GM21515 (cell line): ENCODE data around the gene YWHAG.
A peak's percentile ranks its signal among the peaks of the same experiment; 100 is the strongest.
"Not testable (repeated sequence)": the region's sequence is repeated elsewhere in the genome, so short reads cannot be mapped to it uniquely, and the experiment has no call there.

Experiments used
- ATAC-seq: cut with Tn5 transposase; IDR thresholded peaks from one replicate; pipeline ENCODE4 v1.9.1; 2021; ENCODE audit not compliant: unreplicated experiment

Gene YWHAG

DNA sequence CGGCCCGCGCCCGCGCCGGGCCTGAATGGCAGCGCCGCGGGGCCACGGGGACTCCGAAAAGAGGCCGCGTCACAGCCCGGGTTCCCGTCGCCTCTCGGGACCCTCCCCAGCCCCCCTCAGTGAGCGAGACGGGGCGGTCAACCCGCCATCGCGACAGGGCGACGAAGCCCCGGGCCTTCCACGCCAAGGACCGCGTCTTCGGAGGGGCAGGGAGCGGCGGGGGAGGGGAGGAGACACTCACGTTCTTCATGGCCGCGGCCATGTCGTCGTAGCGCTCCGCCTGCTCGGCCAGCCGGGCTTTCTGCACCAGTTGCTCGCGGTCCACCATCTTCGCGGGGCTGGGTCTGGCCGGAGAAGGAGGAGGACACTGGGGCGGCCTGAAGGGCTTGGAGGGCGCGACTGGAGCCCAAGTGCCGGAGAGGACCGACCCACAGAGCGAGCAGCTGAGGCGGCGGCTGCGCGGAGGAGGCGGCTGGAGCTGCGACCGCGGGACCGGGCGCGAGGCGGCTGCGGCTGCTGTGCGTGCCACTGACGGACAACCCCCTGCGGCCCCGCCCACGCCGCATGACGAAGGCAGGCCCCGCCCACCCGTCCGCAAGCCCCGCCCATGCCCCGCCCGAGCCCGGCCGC, at the start of gene YWHAG:
YWHAG (minus strand) TSS at position 511 of the 630 bp plus-strand sequence; CDS start at position 328, 183 bp downstream.
- peak; percentile 69 for ATAC-seq

DNA sequence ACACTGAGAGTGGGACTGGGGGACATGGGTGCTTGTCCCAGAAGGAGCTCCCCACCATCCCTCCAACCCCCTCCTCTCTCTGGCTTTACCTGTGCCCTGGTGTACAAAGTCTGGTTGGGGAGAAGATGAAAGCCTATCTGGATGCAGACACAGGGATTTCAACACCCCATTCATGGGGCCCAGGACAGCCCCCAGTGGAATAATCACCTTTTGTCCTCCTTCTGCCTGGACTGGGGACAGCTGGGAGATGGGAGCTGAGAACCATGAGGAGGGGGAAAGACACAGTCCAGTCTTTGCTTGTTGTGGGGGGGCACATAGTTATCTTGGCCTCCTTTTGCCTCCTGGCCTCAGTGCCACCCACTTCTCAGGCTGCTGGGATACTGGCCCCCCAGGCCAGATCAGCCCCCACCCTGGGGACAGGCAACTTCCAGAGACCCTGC, 49.4 kb upstream of the YWHAG start:
- no peak for ATAC-seq

DNA sequence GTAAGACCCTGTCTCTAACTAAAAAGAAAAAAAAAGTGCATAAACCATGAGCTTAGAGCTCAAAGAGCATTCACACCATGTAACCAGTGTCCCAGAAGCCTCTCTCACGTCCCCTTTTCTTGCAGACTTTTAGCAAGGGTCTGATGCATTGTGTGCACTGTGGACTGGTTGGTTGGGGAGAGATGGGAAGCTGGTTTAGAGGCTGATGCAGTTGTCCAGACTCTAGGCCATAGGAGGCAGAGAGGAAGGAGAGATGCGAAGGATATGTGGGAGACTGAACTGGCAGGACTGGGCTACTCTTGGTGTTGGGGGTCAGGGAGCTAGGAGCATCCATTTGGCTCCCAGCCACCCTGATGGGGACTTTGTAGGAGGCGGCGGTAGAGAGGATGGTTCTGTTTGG, 48.9 kb upstream of the YWHAG start:
- ATAC-seq = no peak

DNA sequence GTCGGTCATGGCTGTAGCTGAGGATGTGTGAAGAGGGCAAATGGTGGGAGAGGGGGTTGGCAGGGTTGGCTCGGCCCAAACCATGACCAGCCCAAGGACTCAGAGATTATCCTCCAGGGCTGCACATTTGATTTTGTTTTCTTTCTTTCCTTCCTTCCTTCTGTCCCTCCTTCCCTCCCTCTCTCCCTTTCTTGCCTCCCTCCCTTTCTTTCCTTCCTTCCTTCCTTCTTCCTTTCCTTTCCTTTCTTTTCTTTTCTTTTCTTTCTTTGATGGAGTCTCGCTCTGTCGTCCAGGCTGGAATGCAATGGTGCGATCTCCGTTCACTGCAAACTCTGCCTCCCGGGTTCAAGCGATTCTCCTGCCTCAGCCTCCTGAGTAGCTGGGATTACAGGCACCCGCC, 46.9 kb upstream of the YWHAG start:
- ATAC-seq = no peak

DNA sequence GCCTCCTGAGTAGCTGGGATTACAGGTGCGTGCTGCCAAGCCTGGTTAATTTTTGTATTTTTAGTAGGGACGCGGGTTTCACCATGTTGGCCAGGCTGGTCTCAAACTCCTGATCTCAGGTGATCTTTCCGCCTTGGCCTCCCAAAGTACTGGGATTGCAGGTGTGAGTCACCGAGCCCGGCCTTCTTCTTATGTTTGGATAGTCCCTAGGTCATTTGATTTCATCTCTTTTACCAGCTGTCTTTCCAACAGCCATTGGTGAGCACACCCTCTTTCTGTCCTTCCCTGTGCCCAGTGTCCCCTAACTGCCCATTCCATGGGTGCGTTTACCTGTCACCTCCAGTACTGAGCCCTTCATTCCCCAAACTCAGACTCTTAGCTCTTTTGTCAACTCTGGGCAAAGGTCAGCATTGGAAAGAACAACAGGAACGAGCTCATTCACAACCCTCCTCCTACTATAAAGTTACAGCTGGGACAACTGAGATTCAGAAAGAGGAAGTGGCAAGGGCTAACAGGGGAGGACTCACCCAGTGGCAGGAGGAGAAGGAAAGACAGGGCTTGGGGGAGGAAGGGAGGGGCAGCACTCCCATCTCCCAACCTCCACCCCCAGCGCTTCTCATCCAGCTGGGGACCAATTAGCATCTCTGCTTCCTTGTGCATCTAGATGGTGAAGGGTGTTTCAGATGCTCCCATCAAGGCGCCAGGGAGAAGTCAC, 45.1 kb upstream of the YWHAG start:
- no peak for ATAC-seq

DNA sequence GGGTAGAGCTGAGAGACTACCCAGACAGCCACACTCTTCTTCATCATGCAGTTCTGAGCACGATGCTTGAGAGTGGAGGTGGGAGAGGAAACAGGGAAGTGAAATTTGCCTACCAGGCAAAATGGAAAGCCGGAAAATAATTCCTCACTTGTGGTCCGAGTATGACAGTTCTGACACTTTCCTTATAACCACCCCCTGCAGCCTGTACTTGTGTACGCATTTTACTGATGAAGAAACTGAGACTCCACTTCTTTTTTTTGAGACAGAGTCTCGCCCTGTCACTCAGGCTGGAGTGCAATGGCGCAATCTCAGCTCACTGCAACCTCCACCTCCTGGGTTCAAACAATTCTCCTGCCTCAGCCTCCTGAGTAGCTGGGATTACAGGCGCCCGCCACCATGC, 44.3 kb upstream of the YWHAG start:
- ATAC-seq = not testable (repeated sequence)

DNA sequence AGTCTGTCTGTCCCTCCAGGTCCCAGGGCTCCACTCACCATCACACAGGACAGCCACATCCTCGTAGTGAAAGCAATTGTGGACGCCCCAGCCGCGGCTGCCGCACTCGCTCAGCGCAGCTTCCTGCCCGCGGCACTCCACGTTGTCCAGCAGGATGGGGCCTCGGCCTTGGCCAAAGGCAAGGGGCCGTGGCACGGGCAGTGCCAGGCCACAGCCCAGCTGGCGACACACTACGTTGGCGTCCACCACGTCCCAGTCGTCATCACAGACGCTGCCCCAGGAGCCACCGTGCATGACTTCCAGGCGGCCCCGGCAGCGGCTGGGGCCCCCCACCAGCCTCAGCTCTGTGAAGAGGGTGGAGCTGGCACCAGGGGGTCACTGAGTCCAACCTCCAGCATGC, 41.5 kb upstream of the YWHAG start:
- no peak for ATAC-seq

DNA sequence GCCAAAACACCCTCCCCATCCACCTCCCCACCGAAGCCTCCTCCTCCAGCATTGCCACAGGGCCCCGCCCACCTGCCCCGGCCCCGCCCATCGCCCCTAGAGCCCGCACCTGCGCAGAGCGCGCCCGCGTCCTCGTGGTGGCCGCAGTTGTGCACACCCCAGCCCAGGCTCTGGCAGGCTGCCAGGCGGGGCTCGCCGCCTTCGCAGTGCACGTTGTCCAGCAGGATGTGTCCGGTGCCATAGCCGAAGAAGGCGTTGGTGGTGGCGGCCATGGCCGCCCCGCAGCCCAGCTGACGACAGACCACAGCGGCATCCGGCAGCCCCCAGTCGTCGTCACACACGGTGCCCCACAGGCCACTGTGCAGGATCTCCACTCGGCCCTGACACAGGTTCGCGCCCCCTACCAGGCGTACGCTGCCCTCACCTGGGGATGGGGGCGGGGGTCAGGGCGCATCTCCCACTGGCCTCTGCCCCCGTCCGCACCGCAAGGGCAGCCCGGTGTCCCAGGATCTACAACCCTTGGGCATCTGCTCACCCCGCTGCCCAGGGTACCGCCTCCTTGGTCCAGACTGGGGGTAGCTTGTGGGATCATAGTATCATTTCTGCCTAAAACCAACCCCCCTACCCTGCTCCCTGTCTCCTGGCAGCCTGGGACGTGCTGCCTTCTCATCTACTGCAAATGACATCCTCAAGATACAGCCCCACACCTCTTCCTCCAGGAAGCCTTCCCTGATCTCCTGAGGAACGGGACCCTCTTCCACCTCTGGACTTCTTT, 38.8 kb upstream of the YWHAG start:
- ATAC-seq = peak; percentile 32

DNA sequence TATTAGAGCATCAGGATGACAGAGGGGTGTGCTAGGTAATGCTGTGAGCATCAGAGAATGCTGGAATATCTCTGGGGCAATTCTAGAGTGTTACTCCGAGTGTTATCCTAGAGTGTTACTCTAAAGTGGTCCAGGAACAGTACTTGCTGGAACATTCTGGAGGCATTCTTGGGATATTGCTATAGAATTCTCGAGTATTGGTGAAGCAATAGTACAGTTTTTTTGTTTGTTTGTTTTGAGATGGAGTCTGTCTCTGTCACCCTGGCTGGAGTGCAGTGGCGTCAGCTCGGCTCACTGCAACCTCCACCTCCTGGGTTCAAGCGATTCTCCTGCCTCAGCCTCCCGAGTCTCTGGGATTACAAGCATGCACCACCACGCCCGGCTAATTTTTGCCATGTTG, 38.1 kb upstream of the YWHAG start:
- ATAC-seq = no peak

DNA sequence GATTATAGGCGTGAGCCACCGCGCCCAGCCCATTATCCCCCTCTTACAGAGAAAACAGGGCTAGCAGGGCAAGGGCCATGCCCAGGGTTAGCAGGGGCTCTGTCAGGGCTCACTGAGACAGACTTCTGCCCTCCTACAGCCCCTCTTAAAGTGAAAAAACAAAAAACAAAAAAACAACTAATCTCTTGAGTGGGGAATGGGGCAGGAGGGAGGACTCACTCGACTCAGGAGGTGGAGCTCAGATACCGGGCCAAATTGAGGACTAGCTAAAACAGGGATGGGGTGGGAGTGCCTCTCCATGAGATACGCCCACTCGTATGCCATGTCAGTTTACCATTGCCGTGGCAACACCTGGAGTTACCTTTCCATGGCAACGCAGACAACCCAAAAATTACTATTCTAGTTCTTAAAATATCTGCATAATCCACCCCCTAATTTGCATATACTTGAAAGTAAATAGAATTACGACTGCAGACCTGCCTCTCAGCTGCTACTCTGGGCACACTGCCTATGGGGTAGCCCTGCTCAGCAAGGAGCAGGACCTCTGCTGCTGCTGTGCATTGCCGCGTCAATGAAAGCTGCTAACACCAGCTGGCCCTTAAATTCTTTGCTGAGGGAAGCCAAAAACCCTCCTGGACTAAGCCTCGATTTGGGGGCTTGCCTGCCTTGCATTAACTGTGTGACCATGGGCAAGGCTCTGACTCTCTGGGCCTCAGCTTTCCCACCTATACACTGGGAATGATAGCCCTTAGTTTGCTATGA, 37.4 kb upstream of the YWHAG start:
- ATAC-seq = no peak

DNA sequence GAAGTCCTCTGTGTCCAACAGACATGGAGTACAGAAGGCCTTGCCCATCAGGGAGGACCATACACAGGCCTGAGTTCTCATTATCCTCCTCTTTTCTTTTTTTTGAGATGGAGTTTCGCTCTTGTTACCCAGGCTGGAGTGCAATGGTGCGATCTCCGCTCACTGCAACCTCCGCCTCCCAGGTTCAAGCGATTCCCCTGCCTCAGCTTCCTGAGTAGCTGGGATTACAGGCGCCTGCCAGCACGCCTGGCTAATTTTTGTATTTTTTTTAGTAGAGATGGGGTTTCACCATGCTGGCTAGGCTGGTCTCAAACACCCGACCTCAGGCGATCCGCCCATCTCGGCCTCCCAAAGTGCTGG, 36.8 kb upstream of the YWHAG start:
- not testable (repeated sequence) for ATAC-seq

DNA sequence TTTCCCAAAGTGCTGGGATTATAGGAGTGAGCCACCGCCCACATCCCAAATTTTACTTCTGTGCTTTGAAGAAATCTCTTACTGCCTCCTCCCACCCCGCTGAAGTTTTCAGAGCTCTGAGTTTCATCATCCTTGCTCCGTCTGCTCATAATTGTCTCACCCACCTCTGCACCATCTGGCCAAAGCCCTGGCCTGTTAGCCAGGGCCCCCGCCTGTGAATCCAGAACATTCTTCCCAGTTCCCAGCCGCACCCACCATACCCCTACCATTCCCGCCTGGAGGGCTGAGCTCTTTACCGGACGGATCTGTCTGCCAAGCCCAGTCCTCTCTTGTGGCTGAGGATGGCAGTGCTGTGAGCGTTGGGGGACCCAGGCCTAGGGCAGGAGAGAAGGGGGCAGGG, 36.2 kb upstream of the YWHAG start:
- no peak for ATAC-seq

DNA sequence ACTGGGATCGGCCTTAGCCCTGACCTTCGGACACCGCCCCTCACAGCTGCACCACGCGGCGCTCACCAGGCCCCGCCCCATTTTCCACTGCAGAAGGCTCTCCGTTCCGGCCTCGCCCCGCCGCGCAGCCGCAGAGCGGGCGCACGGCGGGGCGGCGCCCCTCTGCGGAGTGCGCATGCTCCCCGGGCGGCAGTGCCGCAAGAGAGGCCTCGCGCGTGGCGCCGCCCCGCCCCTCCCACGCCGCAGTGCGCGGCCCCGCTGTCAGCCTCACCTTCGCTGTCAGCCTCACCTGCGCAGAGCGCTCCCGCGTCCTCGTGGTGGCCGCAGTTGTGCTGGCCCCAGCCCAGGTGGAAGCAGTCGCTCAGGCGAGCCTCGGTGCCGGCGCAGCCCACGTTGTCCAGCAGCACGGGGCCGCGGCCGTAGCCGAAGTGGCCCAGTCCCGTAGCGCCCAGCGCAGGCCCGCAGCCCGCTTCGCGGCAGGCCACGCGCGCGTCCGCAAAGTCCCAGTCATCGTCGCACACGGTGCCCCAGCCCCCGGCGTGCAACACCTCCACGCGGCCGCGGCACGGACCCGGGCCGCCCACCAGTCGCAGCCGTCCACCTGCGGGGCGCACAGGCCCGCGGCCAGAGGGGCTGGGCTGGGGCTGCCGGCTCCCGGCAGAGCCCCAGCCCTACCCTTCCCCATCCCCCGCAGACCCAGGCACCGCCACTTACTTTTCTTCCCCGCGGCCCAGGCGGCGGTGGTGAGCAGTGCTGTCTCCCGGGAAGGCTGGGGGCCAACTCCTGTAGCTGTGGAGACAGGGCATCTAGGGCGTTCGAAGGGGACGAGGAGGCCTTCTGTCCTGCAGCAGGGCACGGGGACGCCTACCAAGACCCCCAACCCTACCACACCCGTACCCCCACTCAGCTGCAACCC, 34.6 kb upstream of the YWHAG start:
- ATAC-seq = peak; percentile 80

DNA sequence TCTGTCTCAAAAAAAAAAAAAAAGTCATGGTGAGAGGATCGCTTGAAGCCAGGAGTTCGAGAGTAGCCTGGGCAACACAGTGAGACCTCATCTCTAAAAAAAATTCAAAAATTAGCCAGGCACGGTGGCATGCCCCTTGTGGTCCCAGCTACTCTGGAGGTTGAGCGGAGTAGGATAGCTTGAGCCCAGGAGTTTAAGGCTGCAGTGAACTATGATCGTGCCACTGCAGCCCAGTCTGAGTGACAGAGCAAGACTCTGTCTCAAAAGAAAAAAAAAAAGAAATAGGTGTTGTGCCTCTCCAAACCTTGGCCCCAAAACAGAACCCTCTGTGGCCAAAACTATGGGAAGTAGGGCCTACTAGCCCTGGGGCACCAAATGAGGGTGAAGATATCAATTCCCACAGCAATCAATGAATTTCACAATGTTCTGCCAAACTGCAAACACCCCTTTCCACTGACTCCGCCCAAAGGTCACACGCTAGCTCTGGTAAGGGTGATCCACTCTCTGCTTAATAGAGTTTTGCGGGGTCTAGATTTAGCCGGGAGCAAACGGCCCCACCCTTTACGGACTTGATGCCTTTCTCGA, 33.8 kb upstream of the YWHAG start:
- no peak for ATAC-seq

DNA sequence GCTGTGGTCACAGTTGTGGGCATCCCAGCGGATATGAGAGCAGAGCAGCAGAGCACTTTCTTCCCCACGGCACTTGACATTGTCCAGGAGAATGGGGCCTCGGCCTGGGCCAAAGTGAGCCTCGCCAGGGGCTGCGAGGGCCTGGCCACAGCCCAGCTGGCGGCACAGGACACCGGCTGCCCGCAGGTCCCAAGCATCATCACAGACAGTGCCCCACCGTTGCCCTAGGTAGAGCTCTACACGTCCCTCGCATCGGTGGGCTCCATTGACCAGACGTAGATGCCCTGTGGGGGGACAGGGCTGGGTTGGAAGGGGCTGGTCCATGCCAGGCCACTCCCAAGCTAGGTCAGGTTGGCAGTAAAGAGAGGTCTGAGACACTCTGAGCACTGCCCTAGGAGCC, 31.3 kb upstream of the YWHAG start:
- no peak for ATAC-seq

DNA sequence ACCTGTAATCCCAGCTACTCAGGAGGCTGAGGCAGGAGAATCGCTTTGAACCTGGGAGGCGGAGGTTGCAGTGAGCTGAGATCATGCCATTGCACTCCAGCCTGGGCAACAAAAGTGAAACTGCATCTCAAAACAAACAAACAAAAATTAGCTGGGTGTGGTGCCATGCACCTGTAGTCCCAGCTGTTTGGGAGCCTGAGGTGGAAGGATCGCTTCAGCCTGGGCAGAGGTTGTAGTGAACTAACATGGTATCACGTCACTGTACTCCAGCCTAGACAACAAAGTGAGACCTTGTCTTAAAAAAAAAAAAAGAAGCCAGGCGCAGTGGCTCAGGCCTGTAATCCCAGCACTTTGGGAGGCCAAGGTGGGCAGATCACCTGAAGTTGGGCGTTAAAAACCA, 29.0 kb upstream of the YWHAG start:
- not testable (repeated sequence) for ATAC-seq

DNA sequence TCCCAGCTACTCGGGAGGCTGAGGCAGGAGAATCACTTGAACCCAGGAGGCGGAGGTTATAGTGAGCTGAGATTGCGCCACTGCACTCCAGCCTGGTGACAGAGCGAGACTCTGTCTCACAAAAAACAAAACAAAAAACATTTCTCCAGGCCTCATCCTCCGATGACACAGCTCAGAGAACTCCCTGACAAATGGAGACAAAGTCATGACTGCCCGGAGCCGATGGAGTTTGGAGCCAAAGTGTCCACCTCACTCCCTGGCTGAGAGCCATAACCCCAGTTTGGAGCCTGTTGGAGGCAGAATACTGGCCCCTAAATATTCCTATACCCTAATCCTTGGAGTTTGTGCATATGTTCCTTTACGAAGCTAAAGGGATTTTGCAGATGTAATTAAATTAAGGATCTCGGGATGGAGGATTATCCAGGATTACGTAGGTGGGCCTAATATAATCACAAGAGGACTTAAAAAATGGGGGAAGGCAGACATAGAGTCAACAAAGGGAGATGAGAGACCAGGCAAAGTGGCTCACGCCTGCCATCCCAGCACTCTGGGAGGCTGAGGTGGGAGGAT, 28.0 kb upstream of the YWHAG start:
- no peak for ATAC-seq

DNA sequence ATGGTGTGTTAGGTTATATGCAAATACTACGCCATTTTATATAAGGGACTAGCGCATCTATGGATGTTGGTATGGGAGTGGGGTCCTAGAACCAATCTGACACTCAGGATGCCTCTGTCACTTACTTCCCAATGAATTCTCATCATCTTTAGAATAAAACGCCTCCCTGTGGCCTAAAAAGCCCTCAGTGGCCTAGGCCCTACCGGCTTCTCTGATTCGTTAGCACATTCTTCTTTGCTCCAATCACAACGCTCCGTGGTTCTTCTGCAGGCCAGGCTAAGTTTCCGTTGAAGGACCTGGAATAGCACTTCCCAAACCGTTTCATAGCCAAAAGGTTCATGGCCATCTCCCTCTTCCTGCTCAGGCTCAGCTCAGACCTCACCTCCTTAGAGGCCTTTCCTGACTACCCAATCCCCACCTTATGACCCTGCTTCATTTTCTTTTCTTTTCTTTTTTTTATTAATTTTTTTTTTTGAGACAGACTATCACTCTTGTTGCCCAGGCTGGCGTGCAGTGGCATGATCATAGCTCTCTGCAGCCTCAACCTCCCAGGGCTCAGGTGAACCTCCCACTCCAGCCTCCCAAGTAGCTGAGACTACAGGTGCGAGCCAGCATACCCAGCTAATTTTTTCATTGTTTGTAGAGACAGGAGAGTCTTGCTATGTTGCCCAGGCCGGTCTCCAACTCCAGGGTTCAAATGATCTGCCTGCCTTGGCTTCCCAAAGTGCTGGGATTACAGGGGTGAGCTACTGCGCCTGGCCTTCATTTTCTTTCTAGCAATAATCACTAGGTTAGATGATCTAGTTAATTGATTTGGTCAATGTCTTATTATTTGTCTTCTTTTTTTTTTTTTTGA, 24.5 kb upstream of the YWHAG start:
- no peak for ATAC-seq

DNA sequence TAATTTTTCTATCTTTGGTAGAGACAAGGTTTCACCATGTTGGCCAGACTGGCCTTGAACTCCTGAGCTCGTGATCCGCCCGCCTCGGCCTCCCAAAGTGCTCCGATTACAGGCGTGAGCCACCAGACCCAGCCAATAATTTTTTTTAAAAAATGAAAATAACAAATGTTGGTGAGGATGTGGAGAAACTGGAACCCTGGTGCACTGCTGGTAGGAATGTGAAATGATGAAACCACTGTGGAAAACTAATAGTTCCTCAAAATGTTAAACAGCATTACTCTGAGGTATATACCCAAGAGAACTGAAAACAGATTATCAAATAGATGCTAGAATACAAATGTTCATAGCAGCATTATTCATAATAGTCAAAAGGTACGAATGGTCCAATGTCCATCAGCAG, 23.0 kb upstream of the YWHAG start:
- ATAC-seq = no peak
